GM21381 (cell line): Measurements from ENCODE around the gene PLCB3.

ENCODE experiments used
- ATAC-seq: cut with Tn5 transposase; IDR thresholded peaks from one replicate; pipeline ENCODE4 v1.9.1; 2021; ENCODE audit warnings: mild to moderate bottlenecking, moderate library complexity; ENCODE audit not compliant: unreplicated experiment

Gene PLCB3

DNA sequence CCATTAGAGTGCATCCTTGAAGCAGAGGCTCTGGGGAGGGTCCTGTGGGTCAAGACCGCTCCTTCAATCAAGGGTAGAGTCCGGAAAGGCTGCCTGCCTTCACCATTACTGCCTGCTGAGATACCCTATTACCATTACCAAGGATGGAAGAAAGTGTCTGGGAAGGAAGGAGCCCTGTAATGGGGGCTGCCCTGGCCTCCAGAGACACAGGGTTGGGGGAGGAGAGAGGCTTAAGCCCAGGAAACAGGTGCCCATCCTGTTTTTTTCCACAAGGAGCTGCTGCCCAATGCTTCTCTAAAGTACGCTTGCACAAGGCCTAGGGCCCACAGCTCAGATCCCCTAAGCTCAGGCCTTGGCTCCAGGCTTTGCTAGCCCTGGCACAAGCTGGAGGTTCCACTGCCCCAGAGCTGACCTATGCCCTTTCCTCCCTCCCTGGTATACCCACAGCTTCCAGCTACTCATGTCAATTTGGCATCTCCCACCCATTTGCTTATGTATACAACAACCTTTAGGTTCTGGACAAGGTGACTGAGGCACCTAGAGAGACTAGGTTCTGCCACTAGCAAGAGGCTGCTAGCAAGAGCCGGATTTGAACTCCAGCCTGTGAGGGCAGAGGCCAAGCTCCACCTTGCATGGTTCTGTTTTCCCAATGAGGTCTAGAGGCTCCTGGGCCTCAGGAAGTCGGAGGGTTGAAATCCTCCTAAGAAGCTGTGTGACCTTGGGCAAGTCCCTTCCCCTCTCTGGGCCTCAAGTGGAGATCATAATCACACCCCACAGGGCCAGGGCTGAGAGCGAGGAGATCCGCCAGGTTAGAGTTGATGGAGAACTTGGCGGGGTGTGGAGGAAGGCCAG, 1.5 kb upstream of the PLCB3 start:
- no peak for ATAC-seq

- ATAC-seq = no peak
Measured at GRCh38 chr11:64250415-64251015, 815 bp upstream of the PLCB3 start.

DNA sequence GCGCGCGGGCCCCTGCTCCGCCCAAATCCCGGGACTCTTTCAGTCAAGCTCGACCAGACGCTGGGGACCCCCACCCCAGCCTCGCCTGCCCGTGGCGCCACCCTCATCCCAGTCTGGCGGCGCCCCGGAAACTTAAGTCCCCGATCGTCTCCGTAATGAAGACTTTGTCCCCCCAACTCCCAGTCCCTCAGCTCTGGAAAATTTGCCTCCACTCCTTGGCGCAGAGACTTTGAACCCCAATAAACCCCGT, 348 bp downstream of the PLCB3 start:
- no peak for ATAC-seq

- ATAC-seq = no peak
Measured at GRCh38 chr11:64252003-64252872, 908 bp downstream of the PLCB3 start.

GRCh38 chr11:64253043-64253442, 1.7 kb downstream of the PLCB3 start:
- ATAC-seq = no peak

DNA sequence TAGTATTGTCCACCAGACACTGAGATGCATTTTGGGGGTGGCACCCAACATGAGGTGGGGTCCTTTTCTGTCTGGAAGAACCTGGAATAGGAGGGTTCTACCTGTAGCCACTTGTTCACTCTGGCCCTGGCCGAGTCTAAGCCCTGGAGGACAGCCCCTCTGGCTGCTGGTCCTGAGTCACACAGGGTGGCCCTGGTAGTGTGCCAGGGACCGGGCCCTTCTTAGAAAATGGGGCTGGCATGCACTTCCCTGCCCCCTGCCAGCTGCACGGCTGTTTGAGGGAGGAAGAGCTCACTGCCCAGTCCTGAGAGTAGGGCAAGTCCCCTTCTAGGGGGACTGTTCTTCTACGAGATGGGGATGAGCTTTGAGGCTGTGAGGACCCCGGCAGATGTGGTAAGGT, 2.2 kb downstream of the PLCB3 start:
- ATAC-seq = no peak

DNA sequence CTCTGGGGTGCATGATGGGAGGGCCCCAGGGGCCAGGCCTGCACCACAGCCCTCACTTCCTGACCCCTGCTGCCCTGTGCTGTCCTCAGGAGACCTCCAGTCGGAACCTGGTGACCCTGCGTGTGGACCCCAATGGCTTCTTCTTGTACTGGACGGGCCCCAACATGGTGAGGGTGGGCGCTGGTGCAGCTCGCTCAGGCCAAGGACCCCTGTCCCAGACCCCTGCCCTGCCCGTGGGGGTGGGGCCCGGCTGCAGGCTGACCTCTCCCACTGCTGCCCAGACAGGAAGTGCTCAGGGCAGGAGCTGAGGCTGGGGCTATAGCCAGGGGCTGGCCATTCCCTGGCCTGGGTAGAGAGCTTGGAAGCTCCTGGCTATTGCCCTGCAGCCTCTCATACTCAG, 3.0 kb downstream of the PLCB3 start:
- ATAC-seq = no peak

DNA sequence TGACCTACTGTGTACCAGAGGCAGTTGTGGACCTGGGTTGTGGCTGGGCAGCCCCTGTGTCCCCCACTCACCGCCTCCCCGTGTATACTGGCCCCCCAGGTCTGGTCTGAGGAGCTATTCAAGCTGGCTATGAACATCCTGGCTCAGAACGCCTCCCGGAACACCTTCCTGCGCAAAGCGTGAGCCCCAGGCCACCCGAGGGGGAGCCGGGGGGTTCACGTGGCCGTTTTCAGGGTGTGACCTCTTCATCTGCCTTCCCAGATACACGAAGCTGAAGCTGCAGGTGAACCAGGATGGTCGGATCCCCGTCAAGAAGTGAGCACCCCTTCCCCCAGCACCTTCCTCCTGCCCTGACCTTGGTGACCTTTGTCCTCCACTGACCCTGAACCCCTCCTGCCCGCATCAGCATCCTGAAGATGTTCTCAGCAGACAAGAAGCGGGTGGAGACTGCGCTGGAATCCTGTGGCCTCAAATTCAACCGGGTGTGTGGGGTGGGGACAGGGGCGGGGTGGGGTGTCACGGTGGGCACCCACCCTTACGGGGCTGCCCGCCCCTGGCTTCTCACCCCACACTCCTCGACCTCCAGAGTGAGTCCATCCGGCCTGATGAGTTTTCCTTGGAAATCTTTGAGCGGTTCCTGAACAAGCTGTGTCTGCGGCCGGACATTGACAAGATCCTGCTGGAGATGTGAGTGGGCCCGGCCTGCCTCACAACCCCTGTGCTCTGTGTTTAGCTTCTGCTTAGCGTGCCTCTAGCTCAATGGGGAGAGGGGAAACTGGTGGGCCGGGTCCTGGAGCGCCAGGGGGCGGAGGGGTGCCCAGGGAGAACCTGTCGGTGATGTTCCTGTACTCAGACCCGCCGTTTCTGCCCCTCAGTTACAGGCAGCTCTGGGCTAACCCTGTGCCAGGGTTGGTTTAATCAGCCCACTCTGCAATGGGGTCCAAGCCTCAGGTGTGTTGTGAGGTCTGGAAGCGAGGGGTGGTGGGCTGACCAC, 4.1 kb downstream of the PLCB3 start:
- no peak for ATAC-seq

GRCh38 chr11:64256300-64256699, 5.0 kb downstream of the PLCB3 start:
- no peak for ATAC-seq

GRCh38 chr11:64258356-64258755, 7.0 kb downstream of the PLCB3 start:
- no peak for ATAC-seq

DNA sequence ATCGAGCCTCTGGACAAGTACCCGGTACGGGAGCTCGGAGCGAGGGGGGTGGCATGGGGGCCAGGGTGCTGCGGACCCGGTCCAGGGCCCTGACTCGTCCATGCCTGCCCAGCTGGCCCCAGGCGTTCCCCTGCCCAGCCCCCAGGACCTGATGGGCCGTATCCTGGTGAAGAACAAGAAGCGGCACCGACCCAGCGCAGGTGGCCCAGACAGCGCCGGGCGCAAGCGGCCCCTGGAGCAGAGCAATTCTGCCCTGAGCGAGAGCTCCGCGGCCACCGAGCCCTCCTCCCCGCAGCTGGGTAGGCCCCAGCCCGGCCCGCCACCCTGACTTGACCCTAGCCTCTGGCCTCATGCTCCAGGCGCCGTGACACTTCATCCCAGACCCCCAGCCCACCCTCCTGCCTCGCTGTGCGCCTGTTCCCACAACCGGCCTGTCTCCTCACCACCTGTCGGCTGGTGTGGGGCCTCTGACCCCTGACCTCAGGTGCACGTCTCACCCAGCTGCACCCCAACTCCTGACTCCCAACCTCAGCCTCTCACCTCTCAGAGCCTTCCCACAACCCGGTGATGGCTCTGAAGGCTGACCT, 7.7 kb downstream of the PLCB3 start:
- ATAC-seq = no peak

- ATAC-seq = no peak
Measured at GRCh38 chr11:64259533-64260067, 8.3 kb downstream of the PLCB3 start.

DNA sequence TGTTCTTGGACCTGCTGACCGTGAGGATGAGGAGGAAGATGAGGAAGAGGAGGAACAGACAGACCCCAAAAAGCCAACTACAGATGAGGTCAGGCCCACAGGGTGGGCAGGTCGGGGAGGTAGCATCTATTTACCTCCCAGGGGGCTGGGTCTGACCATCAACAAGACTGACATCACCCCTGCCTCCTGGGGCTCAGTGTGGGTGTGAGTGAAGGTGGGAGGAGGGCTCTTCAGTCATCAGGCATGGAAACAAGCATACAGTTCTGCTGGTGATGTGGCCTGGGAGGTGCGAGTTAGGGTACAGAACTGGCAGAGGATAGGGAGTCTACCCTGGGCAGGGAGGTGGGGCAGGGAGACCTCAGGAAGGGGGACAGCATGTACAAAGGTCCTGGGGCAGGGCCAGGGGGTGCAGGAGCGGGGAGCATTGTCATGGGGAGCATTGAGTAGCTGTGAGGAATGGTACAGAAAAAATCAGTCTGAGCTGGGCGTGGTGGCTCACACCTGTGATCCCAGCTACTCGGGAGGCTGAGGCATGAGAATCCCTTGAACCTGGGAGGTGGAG, 8.9 kb downstream of the PLCB3 start:
- ATAC-seq = no peak

- ATAC-seq = no peak
Measured at GRCh38 chr11:64261556-64262080, 10.3 kb downstream of the PLCB3 start.

DNA sequence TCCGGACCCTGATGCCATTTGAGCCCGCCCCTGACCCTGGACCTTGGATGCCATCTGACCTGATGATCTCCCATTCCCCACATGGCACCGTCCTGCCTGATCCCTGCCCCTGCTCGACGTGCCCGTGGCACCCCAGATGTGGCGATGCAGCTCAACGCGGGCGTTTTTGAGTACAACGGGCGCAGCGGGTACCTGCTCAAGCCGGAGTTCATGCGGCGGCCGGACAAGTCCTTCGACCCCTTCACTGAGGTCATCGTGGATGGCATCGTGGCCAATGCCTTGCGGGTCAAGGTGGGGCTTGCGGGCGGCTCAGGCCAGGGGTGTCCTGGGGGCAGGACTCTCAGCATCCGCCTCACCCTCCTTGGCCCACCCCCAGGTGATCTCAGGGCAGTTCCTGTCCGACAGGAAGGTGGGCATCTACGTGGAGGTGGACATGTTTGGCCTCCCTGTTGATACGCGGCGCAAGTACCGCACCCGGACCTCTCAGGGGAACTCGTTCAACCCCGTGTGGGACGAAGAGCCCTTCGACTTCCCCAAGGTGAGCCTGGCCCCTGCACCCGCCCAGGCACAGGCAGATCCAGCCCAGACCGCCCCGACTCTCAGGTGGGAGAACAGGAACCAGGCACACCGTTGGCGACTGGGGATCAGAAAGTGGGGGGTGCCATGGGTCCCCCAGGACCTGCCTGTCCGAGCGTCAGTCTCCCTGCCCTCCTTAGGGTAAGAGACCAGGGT, 11.1 kb downstream of the PLCB3 start:
- no peak for ATAC-seq

DNA sequence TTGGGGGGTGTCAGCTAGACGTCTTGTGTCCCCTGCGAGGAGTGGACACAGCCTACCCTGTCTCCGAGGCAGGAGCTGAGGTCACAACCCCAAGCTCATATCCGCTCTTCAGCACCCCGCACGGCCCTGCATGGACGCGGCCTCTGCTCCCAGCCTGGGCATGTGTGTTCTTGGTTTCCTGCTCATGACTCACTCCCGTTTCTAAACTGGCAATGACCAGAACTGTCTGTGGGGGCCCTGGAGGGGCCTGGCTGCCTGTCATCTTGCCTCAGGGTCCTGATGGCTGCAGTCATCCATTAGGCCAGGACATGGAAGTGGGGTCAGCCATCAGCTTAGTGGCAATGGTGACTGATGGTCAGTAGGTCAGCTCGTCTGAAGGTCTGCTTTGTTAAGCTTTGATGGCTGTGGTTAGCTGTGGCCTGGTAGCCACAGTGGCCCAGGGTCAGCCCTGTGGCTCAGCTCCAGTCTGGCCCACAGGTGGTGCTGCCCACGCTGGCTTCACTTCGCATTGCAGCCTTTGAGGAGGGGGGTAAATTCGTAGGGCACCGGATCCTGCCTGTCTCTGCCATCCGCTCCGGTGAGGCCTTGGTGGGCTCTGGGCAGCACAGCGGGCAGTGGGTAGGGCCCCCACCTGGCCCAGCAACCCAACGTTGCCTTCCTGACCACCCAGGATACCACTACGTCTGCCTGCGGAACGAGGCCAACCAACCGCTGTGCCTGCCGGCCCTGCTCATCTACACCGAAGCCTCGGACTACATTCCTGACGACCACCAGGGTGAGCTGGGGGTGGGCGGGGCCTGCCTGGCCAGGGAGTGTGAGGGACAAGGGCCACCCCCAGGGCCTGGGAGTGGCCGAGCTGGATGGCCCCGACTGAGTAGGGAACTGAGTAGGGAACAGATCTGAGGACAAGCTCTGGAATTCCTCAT, 12.0 kb downstream of the PLCB3 start:
- no peak for ATAC-seq

DNA sequence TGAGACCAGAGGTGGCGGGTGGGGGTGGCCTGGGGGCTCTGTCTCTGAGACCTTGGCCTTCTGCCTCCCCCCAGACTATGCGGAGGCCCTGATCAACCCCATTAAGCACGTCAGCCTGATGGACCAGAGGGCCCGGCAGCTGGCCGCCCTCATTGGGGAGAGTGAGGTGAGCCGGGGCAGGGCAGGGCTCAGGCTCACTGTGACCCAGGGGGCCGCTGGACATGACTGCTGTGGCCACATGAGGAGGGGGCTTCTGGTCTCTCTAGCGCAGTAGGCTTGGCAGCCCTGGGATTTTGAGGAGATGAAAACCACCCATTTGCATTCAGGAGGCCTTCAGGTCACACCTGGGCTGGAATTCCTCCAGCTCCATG, 12.6 kb downstream of the PLCB3 start:
- no peak for ATAC-seq

- no peak for ATAC-seq
Measured at GRCh38 chr11:64264371-64264852, 13.1 kb downstream of the PLCB3 start.
